ENCODE measurements around the gene FGF2. TPM values are rescaled to one million over a fixed set of nuclear protein-coding genes. Genes with fewer than 3 reads are reported as not detected.

Gene FGF2
- 10 to 100 TPM; 19.0 to 32.8 (median 24.6) TPM for total RNA-seq

DNA sequence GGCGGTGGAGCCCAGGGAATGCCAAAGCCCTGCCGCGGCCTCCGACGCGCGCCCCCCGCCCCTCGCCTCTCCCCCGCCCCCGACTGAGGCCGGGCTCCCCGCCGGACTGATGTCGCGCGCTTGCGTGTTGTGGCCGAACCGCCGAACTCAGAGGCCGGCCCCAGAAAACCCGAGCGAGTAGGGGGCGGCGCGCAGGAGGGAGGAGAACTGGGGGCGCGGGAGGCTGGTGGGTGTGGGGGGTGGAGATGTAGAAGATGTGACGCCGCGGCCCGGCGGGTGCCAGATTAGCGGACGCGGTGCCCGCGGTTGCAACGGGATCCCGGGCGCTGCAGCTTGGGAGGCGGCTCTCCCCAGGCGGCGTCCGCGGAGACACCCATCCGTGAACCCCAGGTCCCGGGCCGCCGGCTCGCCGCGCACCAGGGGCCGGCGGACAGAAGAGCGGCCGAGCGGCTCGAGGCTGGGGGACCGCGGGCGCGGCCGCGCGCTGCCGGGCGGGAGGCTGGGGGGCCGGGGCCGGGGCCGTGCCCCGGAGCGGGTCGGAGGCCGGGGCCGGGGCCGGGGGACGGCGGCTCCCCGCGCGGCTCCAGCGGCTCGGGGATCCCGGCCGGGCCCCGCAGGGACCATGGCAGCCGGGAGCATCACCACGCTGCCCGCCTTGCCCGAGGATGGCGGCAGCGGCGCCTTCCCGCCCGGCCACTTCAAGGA lies at the start of gene FGF2:
Gene FGF2, plus strand, starts transcription at position 279 of the 705 bp plus-strand sequence. Its CDS starts 344 bp downstream, at position 623.
- Histone ChIP-seq H3K4me3 (peak within 1 kb of the TSS; percentile 58 to 86 (median 73)), H3K4me1 (peaks cover 0 to 49% (median 10%) of the 10 kb centered on the region in 4 donors), H3K27ac (peak within 1 kb of the TSS; percentile 85 to 95 (median 92)), H3K27me3 (no peaks in the 10 kb centered on the region), H3K36me3 (no peaks in the 10 kb centered on the region), H3K9me3 (no peaks in the 10 kb centered on the region)
- peak; percentile 54 for DNase-seq (ENCODE audit: low spot score in 2 of 2)
- TF ChIP-seq POLR2A (IDR thresholded peaks at IDR 0.05) (peak; percentile 40 to 70), EP300 (IDR thresholded peaks at IDR 0.05) (peak in 1 of 2 donors; percentile 78)
- TF ChIP-seq, protein P1, sequence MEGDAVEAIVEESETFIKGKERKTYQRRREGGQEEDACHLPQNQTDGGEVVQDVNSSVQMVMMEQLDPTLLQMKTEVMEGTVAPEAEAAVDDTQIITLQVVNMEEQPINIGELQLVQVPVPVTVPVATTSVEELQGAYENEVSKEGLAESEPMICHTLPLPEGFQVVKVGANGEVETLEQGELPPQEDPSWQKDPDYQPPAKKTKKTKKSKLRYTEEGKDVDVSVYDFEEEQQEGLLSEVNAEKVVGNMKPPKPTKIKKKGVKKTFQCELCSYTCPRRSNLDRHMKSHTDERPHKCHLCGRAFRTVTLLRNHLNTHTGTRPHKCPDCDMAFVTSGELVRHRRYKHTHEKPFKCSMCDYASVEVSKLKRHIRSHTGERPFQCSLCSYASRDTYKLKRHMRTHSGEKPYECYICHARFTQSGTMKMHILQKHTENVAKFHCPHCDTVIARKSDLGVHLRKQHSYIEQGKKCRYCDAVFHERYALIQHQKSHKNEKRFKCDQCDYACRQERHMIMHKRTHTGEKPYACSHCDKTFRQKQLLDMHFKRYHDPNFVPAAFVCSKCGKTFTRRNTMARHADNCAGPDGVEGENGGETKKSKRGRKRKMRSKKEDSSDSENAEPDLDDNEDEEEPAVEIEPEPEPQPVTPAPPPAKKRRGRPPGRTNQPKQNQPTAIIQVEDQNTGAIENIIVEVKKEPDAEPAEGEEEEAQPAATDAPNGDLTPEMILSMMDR (IDR thresholded peaks at IDR 0.05) = no peak
- WGBS, 2 donors = 0 to 1% methylated on average over 28 to 45 of the region's 97 CpGs

DNA sequence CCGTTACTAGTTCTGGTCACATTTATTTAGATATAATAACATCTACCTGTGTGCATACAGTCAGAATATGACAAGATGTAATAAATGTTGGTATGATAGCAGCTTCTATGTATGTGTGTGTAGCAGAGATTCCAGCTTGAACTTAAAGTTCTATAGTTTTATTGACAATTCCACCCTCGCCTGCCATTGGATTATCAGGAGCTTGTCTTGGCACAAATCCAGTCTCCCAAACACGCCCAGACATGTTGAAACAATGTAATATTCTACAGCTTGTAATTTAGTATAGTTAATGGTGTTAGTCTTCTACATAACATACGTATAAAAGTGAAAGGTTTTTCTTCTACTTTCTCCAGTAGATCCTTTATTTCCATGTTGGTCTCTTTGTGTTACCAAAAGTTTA lies 49.7 kb upstream of the FGF2 start:
- H3K4me3 ChIP-seq = no peak overlapping the region

DNA sequence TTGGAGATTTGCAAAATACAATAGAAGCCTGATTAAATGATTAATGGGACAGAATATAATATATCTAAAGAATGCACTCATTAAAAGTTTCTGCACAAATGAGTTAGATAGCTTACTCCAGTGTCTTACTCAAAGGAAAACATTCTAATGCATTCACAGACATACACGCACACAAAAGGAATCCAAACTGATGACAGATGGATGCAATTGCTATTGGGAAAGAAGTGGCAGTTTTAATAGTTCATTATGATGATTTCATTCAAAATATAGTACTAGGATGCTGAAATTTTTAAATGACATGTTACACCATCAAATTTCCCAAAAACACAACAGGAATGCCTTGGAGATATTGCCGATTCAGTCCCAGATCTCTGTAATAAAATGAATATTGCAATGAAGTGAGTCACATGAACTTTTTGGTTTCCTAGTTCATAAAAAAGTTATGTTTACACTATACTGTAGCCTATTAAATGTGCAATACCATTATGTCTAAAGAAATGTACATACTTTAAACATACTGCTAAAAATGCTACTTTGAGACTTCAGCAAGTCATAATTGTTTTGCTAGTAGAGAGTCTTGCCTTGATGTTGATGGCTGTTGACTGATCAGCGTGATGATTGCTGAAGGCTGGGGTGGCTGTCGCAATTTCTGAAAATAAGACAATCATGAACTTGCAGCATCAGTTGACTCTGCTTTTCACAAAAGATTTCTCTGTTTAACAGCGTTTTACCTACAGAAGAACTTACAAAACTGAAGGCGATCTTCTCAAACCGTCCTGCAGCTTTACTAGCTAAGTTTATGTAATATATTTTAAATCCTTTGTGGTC lies 48.6 kb upstream of the FGF2 start:
- H3K4me1 ChIP-seq = peaks cover 0 to 12% (median 4%) of the 10 kb centered on the region in 4 donors
- TF ChIP-seq POLR2A (IDR thresholded peaks at IDR 0.05) = no peak
- no peak for TF ChIP-seq EP300 (IDR thresholded peaks at IDR 0.05)
- TF ChIP-seq, protein P1 (IDR thresholded peaks at IDR 0.05) = no peak
- whole genome bisulfite sequencing, 2 donors = 89 to 90% methylated on average over 7 of the region's 7 CpGs
- H3K4me3 ChIP-seq = no peak overlapping the region
- no peaks in the 10 kb centered on the region for H3K9me3 ChIP-seq
- no peak overlapping the region for H3K27ac ChIP-seq
- H3K27me3 ChIP-seq = no peaks in the 10 kb centered on the region
- H3K36me3 ChIP-seq = no peaks in the 10 kb centered on the region
- DNase-seq (ENCODE audit: low spot score in 2 of 2) = no peak

More for the DNA sequence above, 49.7 kb upstream of the FGF2 start:
- DNase-seq (ENCODE audit: low spot score in 2 of 2) = no peak
- no peaks in the 10 kb centered on the region for H3K9me3 ChIP-seq
- TF ChIP-seq EP300 (IDR thresholded peaks at IDR 0.05) = no peak
- TF ChIP-seq, protein P1 (IDR thresholded peaks at IDR 0.05) = no peak
- TF ChIP-seq POLR2A (IDR thresholded peaks at IDR 0.05) = no peak
- no peak overlapping the region for H3K27ac ChIP-seq
- no peaks in the 10 kb centered on the region for H3K27me3 ChIP-seq
- 65 to 69% methylated on average over 4 of the region's 4 CpGs for WGBS, 2 donors
- peaks cover 0 to under 1% (median 0%) of the 10 kb centered on the region in 4 donors for H3K4me1 ChIP-seq
- no peaks in the 10 kb centered on the region for H3K36me3 ChIP-seq

DNA sequence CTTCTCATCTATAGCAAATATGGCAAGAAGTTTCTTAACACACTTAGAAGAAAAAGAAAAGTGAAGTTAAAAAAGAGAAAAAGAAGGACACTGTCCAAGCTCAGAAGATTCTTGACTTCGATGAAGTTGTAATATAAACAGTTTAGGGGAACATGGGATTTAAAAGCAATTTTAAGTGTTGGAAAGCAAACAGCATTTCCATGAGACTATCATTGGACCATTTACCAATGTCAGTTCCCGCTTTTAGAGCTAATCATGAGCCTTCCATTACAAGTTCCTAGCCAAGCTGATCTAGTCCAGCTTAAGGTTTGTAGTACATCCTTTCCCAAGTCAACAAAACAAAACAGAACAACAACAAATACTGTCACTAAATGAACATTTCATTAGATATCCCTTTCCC lies 45.1 kb upstream of the FGF2 start:
- Histone ChIP-seq H3K27me3 (no peaks in the 10 kb centered on the region), H3K4me1 (peaks cover 0 to 25% (median 16%) of the 10 kb centered on the region in 4 donors), H3K4me3 (no peak overlapping the region), H3K36me3 (no peaks in the 10 kb centered on the region), H3K9me3 (no peaks in the 10 kb centered on the region), H3K27ac (no peak overlapping the region)
- TF ChIP-seq, protein P1 (IDR thresholded peaks at IDR 0.05) = no peak
- no peak for TF ChIP-seq POLR2A (IDR thresholded peaks at IDR 0.05)
- no peak for TF ChIP-seq EP300 (IDR thresholded peaks at IDR 0.05)
- WGBS, 2 donors = 52 to 75% methylated on average over 2 of the region's 2 CpGs
- no peak for DNase-seq (ENCODE audit: low spot score in 2 of 2)

Measured in tibial nerve (tissue), 4 donors.